NCI-H146 (cell line): ENCODE results near the gene PDE3B.
"Not testable (repeated sequence)": the region's sequence is repeated elsewhere in the genome, so short reads cannot be mapped to it uniquely, and the experiment has no call there.

ENCODE experiments used
- DNase-seq: peaks from one replicate; lab custom pipeline; 2025; lab: John Stamatoyannopoulos, UW

PDE3B gene

DNA sequence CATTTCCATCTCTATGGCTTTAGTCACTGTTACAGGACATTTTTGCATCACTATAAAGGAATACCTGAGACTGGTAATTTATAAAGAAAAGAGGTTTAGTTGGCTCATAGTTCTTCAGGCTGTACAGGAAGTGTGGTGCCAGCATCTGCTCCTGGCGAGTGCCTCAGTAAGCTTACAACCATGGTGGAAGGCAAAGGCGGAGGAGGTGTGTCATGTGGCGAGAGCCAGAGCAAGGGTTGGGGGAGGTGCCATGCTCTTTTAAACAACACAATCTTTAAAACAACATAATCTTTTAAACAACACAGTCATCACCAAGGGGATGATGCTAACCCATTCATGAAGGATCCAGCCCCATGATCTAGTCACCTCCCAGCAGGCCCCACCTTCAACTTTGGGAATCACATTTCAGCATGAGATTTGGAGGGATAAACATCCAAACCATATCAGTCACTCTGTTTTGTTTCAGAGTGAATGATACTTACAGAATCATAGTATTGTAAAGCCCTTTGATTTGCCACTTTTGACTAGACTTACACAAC is 103.3 kb downstream of the PDE3B start:
- no peak for DNase-seq

DNA sequence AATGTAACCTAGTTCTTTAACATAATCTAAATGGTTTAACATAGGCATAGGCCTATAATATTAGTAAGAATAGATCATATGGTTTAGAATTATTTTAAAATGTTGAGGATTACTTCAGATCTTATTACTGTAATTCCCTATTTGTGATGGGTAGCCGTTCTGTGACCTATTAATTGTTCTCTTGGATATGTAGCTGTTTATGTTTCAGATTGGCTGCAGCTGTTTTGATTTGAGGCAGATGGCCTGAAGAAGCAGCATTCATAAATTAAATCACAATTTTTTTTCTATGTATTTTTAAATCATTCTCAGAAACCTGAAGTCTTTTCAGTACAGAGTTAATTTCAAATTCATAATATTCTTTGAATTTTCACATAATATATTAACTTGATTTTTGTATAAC is 104.5 kb downstream of the PDE3B start:
- no peak for DNase-seq

DNA sequence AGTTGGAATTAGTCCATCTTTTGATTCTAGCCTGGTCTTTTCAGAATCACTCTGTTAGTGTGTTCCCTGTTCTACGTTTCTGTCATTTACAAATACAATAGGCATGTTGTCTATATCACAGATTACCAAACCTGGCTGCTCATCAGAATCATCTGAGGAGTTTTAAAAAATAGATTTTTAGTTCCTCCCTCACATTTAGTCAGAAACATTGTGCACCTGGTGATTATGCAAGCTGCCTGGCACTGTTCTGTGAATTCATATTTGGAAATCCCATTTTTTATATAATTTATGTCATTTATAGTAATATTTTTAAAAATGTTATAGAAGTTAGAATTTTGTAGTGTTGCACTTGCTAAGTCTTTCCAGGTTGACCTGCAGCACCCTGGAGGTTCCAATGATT is 107.3 kb downstream of the PDE3B start:
- no peak for DNase-seq

DNA sequence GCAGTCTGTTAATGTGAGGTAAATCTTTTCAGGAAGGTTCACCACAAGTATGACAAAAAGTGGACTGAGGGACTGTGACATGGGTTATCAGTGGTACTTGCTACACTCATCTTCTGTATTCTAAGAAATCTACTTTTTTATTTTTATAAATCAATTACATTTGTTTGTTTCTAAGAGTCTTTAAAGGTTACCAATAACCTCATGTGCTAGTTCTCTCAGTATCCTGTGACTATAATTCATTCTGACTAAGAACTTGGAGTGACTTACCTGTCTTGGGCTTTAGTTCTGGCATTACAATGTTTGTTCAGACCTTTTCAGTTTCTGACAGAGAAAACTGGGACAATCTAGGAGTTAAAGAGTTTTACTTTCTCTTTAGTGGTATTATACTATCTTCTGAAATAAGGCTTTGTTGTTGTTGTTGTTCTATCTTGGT is 108.4 kb downstream of the PDE3B start:
- DNase-seq = no peak

DNA sequence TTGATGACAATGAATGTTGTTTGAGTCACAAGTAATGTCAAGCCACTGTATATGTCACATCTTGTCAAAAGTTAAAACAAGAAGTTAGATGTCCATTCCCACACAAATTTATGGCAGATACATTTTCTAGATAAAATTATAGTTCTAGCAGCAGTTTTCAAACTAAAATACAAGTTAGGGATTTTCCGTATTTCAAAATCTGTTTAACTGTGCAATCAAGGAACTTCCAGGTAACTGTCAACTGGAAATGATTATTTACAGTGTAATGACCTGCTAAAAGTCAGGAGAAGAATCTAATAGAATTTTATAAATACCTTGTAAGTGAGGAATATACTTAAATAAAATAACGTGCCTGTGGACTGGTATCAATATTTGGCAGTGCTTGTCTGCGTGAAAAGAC is 111.5 kb downstream of the PDE3B start:
- no peak for DNase-seq

DNA sequence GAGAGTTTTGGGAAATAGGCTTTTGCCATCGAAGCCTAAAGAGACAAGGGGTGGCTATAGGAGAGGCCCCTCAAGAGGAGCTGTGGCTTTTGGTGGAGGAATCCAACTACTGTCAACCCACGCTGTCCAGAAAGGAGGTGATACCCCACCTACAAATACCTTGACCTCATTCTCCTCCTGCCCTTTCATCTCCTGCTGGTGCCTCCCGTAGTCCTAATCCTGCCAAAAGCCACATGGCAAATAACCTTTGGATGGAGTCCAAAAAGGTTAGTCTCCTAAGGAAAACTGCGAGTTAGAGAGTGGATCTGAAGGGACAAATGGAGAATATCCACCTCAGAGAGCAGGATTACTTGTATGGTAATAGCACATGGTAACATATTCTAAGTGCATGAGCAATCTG is 112.7 kb downstream of the PDE3B start:
- DNase-seq = no peak

DNA sequence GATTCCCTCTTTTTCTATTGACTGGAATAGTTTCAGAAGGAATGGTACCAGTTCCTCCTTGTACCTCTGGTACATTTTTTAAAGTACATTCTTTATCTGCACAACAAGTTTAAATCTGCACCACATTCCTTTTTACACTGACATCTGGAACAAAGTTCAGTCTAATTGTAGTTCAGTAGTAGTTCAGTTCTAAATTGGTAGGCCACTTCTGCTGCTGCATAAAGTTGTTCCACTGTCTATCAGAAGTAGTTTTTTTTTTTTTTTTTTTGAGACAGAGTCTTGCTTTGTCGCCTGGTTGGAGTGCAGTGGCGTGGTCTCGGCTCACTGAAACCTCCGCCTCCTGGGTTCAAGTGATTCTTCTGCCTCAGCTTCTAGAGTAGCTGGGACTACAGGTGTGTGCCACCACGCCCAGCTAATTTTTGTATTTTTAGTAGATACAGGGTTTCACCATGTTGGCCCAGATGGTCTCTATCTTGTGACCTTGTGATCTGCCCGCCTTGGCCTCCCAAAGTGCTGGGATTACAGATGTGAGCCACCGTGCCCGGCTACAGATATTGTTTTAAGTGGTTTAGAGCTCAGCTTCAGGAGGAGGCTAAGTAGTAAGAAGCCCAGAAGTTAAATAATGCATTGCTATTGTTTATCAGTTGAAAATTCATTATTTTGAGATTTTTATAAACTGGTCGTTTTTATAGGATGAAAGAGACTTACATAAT is 115.9 kb downstream of the PDE3B start:
- DNase-seq = not testable (repeated sequence)

DNA sequence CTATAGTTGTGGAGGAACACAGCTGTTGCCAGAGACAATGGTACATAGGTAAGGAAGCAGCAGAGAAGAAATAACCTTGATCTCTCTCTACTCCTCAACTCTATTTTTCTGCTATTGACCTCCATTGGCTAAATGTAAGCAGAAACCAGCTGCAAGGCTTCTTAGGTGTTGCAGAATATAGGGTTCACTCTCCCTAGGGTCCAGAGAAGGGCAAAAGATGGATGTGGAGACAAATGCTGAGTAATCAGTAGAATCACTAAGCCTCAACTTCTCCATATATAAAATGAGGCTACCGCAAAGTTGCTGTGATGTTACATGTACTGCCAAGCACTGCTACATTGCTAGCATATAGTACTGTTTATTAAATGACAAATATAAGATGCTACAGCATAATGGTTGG is 120.6 kb downstream of the PDE3B start:
- no peak for DNase-seq

DNA sequence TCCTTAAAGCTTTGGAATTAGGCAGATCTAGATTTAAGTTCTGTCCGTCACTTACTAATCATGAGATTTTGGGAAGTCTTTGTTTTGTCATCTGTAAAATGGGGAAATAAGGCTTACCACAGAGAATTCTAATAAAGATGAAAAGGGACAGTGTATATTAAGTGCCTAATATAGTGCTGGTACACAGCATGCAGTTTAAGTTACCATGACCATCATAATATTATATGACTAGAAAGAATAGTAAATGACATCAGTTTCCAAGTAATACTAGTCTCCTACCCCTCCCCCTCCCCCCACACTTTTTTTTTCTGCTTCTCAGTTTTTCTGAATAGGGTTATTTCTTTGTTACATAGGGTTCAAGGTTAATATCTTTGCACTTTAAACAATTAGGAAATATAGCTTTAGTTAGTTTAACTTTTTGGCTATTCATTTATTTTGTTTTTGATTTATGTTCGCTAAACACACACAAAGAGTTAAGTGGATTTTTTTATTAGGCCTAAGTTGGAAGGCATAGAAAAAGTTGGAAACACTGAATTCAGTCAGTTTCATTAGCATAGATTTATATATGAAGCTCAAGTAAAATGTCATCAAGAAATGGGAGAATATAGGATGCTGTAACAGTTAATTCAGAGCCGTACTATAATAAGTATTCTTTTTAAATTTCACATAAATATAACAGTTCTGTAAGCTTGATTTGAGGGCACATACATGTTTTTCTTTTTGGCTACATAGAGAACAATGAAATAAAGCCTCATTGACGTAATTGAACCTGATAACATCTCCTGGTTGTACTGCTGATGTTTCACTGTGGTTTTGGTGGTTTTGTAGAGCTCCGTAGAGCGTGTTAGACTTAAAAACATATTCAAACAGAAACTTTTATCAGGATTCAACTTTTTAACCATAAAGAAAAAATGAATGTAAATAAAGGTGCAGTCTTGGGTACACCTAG is 121.2 kb downstream of the PDE3B start:
- DNase-seq = no peak

DNA sequence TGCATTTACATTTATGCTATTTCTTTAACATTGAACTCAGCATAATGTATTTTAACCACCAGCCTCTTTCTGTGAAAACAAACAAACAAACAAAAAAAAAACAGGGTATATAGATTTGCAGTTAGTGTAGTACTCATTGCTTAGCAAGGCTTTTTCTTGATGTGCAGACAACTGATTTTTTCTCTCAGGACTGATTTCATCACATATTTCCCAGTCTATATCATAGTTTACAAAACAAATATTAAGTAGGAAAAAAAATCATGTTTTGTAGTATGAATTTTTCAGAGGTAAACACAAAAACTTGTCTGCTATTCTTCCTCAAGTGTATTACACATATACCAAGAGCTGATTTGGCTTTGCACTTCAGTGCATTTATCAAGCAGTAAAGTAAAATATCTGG is 123.0 kb downstream of the PDE3B start:
- DNase-seq = no peak

DNA sequence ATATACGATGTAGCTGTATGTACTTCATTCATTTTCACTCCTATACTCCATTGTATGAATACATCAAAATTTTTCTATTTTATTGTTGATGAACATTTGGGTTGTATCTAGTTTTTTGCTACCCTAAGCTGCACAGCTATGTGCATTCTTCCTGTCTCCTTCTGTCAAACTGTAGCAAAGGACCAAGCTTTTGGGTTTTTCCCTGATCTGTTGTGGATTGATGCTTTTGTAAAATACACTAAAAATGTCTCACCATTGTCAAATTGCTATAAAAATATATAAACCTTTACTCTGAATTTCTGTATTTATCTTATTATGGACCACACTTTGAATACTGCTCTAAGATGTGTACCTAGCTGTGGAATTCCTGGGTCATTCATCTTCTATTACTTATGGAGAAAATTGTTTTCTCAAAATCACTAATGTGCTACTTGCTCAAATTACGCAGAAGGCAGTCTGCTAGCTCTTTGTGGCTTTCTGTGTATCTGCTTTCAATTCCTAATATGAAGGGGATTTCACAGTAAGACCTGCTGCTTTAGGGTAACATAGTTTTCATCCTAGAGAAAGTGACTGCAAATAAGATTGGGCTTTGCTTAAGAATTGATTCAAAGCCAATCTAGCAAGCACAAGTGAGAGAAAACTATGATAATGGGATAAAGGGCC is 125.1 kb downstream of the PDE3B start:
- DNase-seq = no peak

DNA sequence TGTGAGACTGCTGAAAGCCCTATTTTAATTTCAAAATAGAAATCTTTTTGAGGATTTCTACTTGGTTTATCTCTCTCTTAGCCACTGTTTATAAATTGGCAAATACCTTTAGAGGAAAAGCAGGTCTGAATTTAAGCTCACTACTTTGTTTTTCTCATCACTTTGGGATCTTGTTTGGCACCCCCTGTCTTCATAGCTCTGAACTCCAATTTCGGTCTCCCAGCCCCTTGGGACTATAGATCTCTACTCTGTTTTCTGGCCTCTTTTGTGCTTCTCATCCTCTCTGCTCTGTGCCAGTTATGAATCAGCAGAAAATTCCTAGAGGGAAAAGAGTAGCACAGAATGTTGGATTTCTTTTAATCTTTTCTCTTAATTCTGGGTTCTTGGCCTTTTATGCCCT is 130.2 kb downstream of the PDE3B start:
- no peak for DNase-seq

DNA sequence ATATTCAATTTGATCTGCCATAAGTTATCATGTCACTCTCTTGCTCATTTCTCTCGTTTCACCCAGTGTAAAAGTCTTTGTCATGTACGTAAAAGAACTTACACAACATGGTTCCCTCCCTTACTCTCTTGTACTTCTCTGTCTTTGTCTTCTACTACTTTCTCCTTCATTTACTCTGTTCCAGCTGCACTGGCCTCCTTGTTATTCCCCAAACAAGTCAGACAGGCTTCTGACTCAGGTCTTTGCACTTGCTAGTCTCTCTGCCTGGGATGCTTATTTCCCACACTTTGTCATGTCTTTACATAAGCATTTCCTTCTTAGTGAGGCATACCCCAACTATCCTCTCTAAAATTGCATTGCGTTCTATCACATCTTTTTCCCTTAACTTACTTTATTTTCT is 131.1 kb downstream of the PDE3B start:
- DNase-seq = no peak

DNA sequence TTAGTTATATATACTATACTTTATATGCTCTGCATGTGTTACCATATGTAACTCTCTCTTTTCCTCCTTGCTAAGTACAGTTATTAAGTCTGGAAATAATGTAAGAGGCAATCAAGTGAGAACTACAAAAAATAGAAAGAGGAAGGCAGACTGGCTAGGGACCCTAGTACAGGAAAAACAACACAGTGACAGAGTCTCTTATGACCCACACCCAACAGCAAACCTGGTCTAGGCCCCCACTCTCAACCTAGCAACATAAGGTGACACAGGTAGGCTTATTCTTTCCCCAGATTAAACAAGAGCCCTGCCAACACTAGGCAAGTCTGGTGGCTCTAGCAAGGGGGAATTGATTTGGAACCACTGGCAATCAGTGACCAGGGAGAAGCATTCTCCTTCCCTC is 132.3 kb downstream of the PDE3B start:
- no peak for DNase-seq

DNA sequence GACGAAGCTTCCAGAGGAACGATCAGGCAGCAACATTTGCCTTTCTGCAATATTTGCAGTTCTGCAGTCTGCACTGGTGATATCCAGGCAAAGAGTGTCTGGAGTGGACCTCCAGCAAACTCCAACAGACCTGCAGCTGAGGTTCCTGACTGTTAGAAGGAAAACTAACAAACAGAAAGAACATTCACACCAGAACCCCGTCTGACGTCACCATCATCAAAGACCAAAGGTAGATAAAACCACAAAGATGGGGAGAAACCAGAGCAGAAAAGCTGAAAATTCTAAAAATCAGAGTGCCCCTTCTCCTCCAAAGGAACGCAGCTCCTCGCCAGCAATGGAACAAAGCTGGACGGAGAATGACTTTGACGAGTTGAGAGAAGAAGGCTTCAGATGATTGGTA is 134.9 kb downstream of the PDE3B start:
- DNase-seq = not testable (repeated sequence)

DNA sequence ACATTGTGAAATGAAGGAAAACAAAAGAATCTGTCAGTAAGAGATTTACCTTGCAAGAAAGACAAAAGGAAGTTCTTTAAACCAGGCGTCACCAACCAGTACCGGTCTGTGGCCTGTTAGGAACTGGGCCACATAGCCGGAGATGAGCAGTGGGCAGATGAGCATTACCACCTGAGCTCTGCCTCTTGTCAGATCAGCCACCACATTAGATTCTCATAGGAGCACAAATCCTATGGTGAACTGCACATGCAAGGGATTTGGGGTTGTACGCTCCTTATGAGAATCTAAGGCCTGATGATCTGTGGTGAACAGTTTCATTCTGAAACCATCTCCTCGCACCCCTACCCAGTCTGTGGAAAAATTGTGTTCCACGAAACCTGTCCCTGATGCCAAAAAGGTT is 140.2 kb downstream of the PDE3B start:
- no peak for DNase-seq

DNA sequence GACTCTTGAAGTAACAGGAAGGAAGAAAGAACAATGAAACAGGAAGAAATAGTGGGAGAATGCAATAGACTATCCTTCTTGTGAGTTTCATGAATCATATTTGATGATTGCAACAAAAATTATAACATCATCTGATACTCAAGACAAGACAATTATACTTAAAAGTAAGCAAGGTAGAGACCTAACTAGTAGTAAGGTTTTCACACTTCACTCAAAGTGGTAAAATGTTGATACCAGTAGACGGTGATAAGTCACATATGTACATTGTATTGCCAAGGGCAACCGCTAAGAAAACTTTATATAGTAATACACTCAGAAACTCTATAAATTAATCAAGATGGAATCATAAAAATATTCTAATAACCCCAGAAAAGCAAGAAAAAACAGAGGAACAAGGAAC is 140.6 kb downstream of the PDE3B start:
- no peak for DNase-seq

DNA sequence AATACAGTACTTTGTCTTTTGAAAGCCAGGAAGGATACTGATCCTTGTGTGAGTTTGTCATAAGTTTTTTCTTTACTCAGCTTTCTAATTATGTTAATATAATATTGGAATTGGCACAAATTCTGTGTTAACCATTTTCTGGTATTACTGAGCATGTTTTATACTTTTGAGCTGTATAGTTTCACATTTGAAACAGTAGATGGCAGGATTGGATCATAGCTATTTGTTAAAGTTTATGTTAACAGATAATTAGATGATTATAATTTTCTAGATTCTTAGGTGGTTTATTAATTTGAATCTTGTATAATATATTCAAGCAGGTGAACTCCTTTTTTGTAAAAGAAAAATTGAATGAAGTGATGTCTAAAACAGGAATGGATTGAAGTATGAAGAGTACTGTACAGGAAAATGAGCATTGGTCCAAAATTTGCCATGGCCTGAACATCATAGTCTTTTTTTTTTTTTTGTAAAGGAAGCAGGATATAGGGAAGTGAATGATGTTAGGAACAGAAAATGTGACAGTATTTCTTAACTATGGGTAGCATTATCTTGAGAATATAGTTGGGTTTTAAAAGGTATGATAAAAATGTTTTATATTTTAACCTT is 146.4 kb downstream of the PDE3B start:
- no peak for DNase-seq

DNA sequence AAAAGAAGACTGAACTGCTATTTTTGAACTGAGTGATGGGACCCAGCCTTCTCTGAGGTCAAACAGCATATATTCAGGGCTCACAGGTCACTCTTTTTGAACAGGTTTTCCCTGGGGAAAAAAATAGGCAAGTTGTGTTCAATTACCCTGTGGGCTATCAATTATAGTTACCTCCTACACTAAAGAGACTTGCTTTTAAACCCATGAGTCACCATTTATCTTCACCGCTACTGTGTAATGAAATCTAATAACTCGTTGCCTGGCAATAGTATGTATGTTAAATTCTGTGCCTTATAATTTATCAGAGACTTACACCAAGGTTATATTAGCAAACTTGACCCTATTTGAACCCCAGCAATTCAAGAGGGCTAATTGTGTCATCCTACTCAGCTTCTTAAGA is 149.9 kb downstream of the PDE3B start:
- no peak for DNase-seq

DNA sequence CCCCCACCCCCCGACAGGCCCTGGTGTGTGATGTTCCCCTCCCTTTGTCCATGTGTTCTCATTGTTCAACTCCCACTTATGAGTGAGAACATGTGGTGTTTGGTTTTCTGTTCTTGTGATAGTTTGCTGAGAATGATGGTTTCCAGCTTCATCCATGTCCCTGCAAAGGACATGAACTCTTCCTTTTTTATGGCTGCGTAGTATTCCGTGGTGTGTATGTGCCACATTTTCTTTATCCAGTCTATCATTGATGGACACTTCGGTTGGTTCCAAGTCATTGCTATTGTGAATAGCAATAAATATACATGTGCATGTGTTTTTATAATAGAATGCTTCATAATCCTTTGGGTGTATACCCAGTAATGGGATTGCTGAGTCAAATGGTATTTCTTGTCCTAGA is 152.4 kb downstream of the PDE3B start:
- not testable (repeated sequence) for DNase-seq

DNA sequence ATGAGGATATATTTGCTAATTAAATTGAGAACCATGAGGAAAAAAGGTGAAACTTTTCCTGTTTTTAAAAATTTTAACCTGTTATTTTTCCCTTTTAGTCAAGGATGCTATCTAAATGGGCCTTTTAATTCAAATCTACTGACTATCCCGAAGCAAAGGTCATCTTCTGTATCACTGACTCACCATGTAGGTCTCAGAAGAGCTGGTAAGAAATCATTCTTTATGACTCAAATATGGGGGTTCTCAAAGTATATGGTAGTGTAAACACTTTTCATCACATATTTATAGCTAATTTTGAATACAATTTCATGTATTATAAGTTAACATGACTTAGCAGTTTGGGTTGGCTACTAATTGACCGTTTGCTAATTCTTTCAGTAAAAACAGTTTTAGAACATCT is 160.2 kb downstream of the PDE3B start:
- DNase-seq = no peak

DNA sequence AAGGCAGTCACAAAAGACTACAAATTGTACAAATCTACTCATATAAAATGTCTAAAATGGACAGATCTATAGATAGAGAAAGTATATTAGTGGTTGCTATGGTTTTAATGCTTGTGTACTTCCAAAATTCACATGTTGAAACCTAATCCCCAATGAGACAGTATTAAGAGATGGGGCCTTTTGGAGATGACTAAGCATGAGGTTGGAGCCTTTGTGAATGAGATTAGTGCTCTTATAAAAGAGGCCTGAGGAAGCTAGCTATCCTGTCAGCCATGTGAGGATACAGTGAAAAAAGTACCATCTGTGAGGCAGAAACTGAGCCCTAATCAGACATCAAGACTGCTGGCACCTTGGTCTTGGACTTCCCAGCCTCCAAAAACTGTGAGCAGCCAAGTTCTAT is 165.9 kb downstream of the PDE3B start:
- DNase-seq = no peak
